Mesodermal cell (in vitro differentiated cells): ENCODE results near the gene RNF215.

Experiments used
- H3K27ac ChIP-seq: 2 replicates; pipeline ENCODE4 v1.7.0; 2013; ENCODE audit warnings: mild to moderate bottlenecking, low read depth, low read length, moderate library complexity; ENCODE audit not compliant: severe bottlenecking
- H3K36me3 ChIP-seq: 2 replicates; pipeline ENCODE4 v1.7.1; 2013; ENCODE audit warnings: mild to moderate bottlenecking, low read length, moderate library complexity; ENCODE audit not compliant: control insufficient read depth, insufficient read depth
- H3K4me1 ChIP-seq: one replicate; pipeline ENCODE4 v1.7.1; 2013; ENCODE audit warnings: mild to moderate bottlenecking, low read length; ENCODE audit not compliant: insufficient read depth, control insufficient read depth, poor library complexity, severe bottlenecking
- H3K4me3 ChIP-seq: 2 replicates; pipeline ENCODE4 v1.7.0; 2013; ENCODE audit warnings: low read length, control low read depth, mild to moderate bottlenecking; ENCODE audit not compliant: insufficient read depth, poor library complexity, severe bottlenecking; ENCODE audit errors: extremely low read depth
- H3K9me3 ChIP-seq: 2 replicates; pipeline ENCODE4 v1.7.1; 2013; ENCODE audit warnings: mild to moderate bottlenecking, low read length, moderate library complexity; ENCODE audit not compliant: control insufficient read depth
- WGBS, 2 experiments: methylation state at CpG; one replicate each; pipeline ENCODE4 v1.1.5; 2013; ENCODE audit warnings: missing lambda C conversion rate in 2 of 2; ENCODE audit not compliant: insufficient coverage in 2 of 2; 5-methylcytosine and 5-hydroxymethylcytosine counted together

Gene RNF215

GRCh38 chr22:30420347-30421125, 33.3 kb upstream of the RNF215 start:
- Histone ChIP-seq H3K4me1 (peaks cover 32% of the 10 kb centered on the region), H3K27ac (peak overlapping the region; percentile 95), H3K4me3 (no peak overlapping the region), H3K9me3 (no peaks in the 10 kb centered on the region), H3K36me3 (peaks cover 40% of the 10 kb centered on the region)
- WGBS, 2 experiments: 82 to 91% methylated on average over 4 of the region's 6 CpGs

- H3K9me3 ChIP-seq: no peaks in the 10 kb centered on the region
Observed at GRCh38 chr22:30416837-30417236, 29.6 kb upstream of the RNF215 start.

GRCh38 chr22:30416403-30416802, 29.2 kb upstream of the RNF215 start:
- peaks cover 76% of the 10 kb centered on the region for H3K36me3 ChIP-seq
- H3K27ac ChIP-seq: no peak overlapping the region
- WGBS, 2 experiments: 94% methylated on average over 2 of the region's 2 CpGs; no CpG with 5 or more reads in 1 of the 2 experiments
- H3K4me3 ChIP-seq: no peak overlapping the region
- peaks cover 17% of the 10 kb centered on the region for H3K4me1 ChIP-seq
- no peaks in the 10 kb centered on the region for H3K9me3 ChIP-seq

More at GRCh38 chr22:30416837-30417236, 29.6 kb upstream of the RNF215 start:
- peaks cover 20% of the 10 kb centered on the region for H3K4me1 ChIP-seq
- H3K4me3 ChIP-seq: no peak overlapping the region
- peaks cover 73% of the 10 kb centered on the region for H3K36me3 ChIP-seq
- no peak overlapping the region for H3K27ac ChIP-seq
- no CpG with 5 or more reads among the region's 1 CpG for WGBS, 2 experiments

- Histone ChIP-seq H3K4me3 (no peak overlapping the region), H3K27ac (no peak overlapping the region), H3K36me3 (peaks cover 90% of the 10 kb centered on the region), H3K4me1 (peaks cover 4% of the 10 kb centered on the region), H3K9me3 (no peaks in the 10 kb centered on the region)
- WGBS, 2 experiments: 96 to 97% methylated on average over 3 to 4 of the region's 4 CpGs
Observed at GRCh38 chr22:30414525-30415047, 27.4 kb upstream of the RNF215 start.

GRCh38 chr22:30413745-30414524, 26.7 kb upstream of the RNF215 start:
- H3K36me3 ChIP-seq: peaks cover 84% of the 10 kb centered on the region
- H3K4me1 ChIP-seq: peaks cover 11% of the 10 kb centered on the region
- no peak overlapping the region for H3K27ac ChIP-seq
- WGBS, 2 experiments: 95 to 100% methylated on average over 1 to 4 of the region's 5 CpGs
- no peak overlapping the region for H3K4me3 ChIP-seq
- H3K9me3 ChIP-seq: no peaks in the 10 kb centered on the region

- Histone ChIP-seq H3K36me3 (peaks cover 81% of the 10 kb centered on the region), H3K4me1 (peaks cover 11% of the 10 kb centered on the region), H3K4me3 (no peak overlapping the region), H3K9me3 (no peaks in the 10 kb centered on the region), H3K27ac (no peak overlapping the region)
- WGBS, 2 experiments: 91 to 93% methylated on average over 4 of the region's 4 CpGs
Observed at GRCh38 chr22:30413001-30413400, 25.8 kb upstream of the RNF215 start.

- Histone ChIP-seq H3K36me3 (peaks cover 82% of the 10 kb centered on the region), H3K27ac (no peak overlapping the region), H3K4me3 (no peak overlapping the region), H3K9me3 (no peaks in the 10 kb centered on the region), H3K4me1 (peaks cover 11% of the 10 kb centered on the region)
- 95 to 100% methylated on average over 1 to 3 of the region's 3 CpGs for WGBS, 2 experiments
Observed at GRCh38 chr22:30411780-30412179, 24.6 kb upstream of the RNF215 start.

GRCh38 chr22:30408388-30409102, 21.3 kb upstream of the RNF215 start:
- 85 to 91% methylated on average over 12 to 13 of the region's 13 CpGs for WGBS, 2 experiments
- no peaks in the 10 kb centered on the region for H3K9me3 ChIP-seq

GRCh38 chr22:30406400-30406799, 19.2 kb upstream of the RNF215 start:
- no peak overlapping the region for H3K4me3 ChIP-seq
- WGBS, 2 experiments: 90 to 94% methylated on average over 6 of the region's 6 CpGs
- no peaks in the 10 kb centered on the region for H3K9me3 ChIP-seq
- peaks cover 22% of the 10 kb centered on the region for H3K4me1 ChIP-seq
- peaks cover 64% of the 10 kb centered on the region for H3K36me3 ChIP-seq
- no peak overlapping the region for H3K27ac ChIP-seq

More at GRCh38 chr22:30408388-30409102, 21.3 kb upstream of the RNF215 start:
- Histone ChIP-seq H3K36me3 (peaks cover 68% of the 10 kb centered on the region), H3K27ac (peak overlapping the region; percentile 83), H3K4me3 (no peak overlapping the region), H3K4me1 (peaks cover 11% of the 10 kb centered on the region)

- Histone ChIP-seq H3K27ac (no peak overlapping the region), H3K4me3 (no peak overlapping the region), H3K9me3 (no peaks in the 10 kb centered on the region), H3K36me3 (peaks cover 58% of the 10 kb centered on the region), H3K4me1 (peaks cover 22% of the 10 kb centered on the region)
- WGBS, 2 experiments: 86 to 92% methylated on average over 1 to 3 of the region's 4 CpGs
Observed at GRCh38 chr22:30405731-30406130, 18.5 kb upstream of the RNF215 start.
